A673 (cell line): Measurements from ENCODE around the gene DIP2B.

Experiments used
- CTCF ChIP-seq: fragments of 300-800, 200-600 bp; sonication (generic); conservative IDR thresholded peaks from 2 replicates; pipeline ENCODE4 v1.5.1; 2017; ENCODE audit warnings: low read depth, mild to moderate bottlenecking, antibody characterized with exemption, low read length, moderate library complexity, mixed read lengths
- EZH2 ChIP-seq: fragments of 200-600 bp; sonication (generic); IDR thresholded peaks from 2 replicates; pipeline ENCODE4 v1.6.1; 2017; ENCODE audit warnings: borderline replicate concordance, low read depth, mild to moderate bottlenecking, mixed read lengths, antibody characterized with exemption, low read length; ENCODE audit not compliant: poor library complexity, severe bottlenecking

GRCh38 chr12:50661300-50662115 is 156.7 kb downstream of the DIP2B start:
- TF ChIP-seq CTCF (no peak), EZH2 (no peak)
